Astrocyte (in vitro differentiated cells and primary cell): ENCODE results near the gene LYPD6B. TPM values are rescaled to one million over a fixed set of nuclear protein-coding genes. Genes with fewer than 3 reads are reported as not detected.

Source experiments
- DNase-seq: peaks from one replicate; pipeline ENCODE4 v3.0.0-alpha.2; 2010; ENCODE audit warnings: low read depth
- FAIRE-seq: peaks from 2 replicates; lab custom pipeline; 2011; peaks lifted over from hg19 to GRCh38; lab: Jason Lieb, UNC
- H2AFZ ChIP-seq: 2 replicates; pipeline ENCODE4 v1.6.0; 2012; ENCODE audit warnings: low read depth, low read length, inconsistent platforms
- H3K27ac ChIP-seq: 2 replicates; pipeline ENCODE4 v1.5.1; 2011; ENCODE audit warnings: low read depth, low read length, inconsistent platforms
- H3K27me3 ChIP-seq: 2 replicates; pipeline ENCODE4 v1.6.0; 2011; ENCODE audit warnings: low read length, inconsistent platforms; ENCODE audit not compliant: insufficient read depth
- H3K36me3 ChIP-seq: 2 replicates; pipeline ENCODE4 v1.5.1; 2011; ENCODE audit warnings: low read length, inconsistent platforms; ENCODE audit not compliant: insufficient read depth
- H3K4me1 ChIP-seq: 2 replicates; pipeline ENCODE4 v1.5.1; 2011; ENCODE audit warnings: low read length, inconsistent platforms; ENCODE audit not compliant: insufficient read depth
- H3K4me2 ChIP-seq: 2 replicates; pipeline ENCODE4 v1.6.0; 2012; ENCODE audit warnings: low read length, inconsistent platforms
- H3K4me3 ChIP-seq: 2 replicates; pipeline ENCODE4 v1.5.1; 2011; ENCODE audit warnings: low read depth, mild to moderate bottlenecking, low read length, inconsistent platforms; ENCODE audit not compliant: insufficient read depth
- H3K79me2 ChIP-seq: 2 replicates; pipeline ENCODE4 v1.6.0; 2012; ENCODE audit warnings: mild to moderate bottlenecking, low read length, inconsistent platforms; ENCODE audit not compliant: insufficient read depth
- H3K9ac ChIP-seq: 2 replicates; pipeline ENCODE4 v1.6.0; 2012; ENCODE audit warnings: mild to moderate bottlenecking, low read length, inconsistent platforms
- H3K9me3 ChIP-seq: 2 replicates; pipeline ENCODE4 v1.5.1; 2012; ENCODE audit warnings: low read depth, mild to moderate bottlenecking, low read length, inconsistent platforms; ENCODE audit not compliant: insufficient read depth
- H4K20me1 ChIP-seq: 2 replicates; pipeline ENCODE4 v1.6.0; 2012; ENCODE audit warnings: low read length, inconsistent platforms; ENCODE audit not compliant: insufficient read depth
- H3K27ac Mint-ChIP-seq: one replicate; pipeline ENCODE4 v1.8.0; 2021; ENCODE audit warnings: mild to moderate bottlenecking, mixed read lengths; ENCODE audit not compliant: unreplicated experiment
- H3K27me3 Mint-ChIP-seq: one replicate; pipeline ENCODE4 v1.8.0; 2021; ENCODE audit warnings: low read depth, mixed read lengths; ENCODE audit not compliant: unreplicated experiment
- H3K36me3 Mint-ChIP-seq: one replicate; pipeline ENCODE4 v1.8.0; 2021; ENCODE audit warnings: low read depth, mixed read lengths; ENCODE audit not compliant: unreplicated experiment
- H3K4me1 Mint-ChIP-seq: one replicate; pipeline ENCODE4 v1.8.0; 2021; ENCODE audit warnings: low read depth, mixed read lengths; ENCODE audit not compliant: unreplicated experiment
- H3K4me3 Mint-ChIP-seq: one replicate; pipeline ENCODE4 v1.8.0; 2021; ENCODE audit warnings: mild to moderate bottlenecking, moderate library complexity, mixed read lengths; ENCODE audit not compliant: unreplicated experiment
- H3K9me3 Mint-ChIP-seq: one replicate; pipeline ENCODE4 v1.8.0; 2021; ENCODE audit warnings: mild to moderate bottlenecking, mixed read lengths; ENCODE audit not compliant: unreplicated experiment
- EZH2 ChIP-seq: IDR thresholded peaks from 2 replicates; pipeline ENCODE4 v1.6.1; 2012; ENCODE audit warnings: mild to moderate bottlenecking, low read length, inconsistent platforms; ENCODE audit not compliant: insufficient read depth
- total RNA-seq: library from RNA; stranded (reverse); gene quantifications from 2 replicates; pipeline ENCODE4 v1.2.1, GENCODE V29; 2021
- TF ChIP-seq, protein P1 (sequence below): IDR thresholded peaks from 2 replicates; pipeline ENCODE4 v1.5.1; 2011; ENCODE audit warnings: low read depth, mild to moderate bottlenecking, inconsistent platforms, low read length, moderate library complexity; ENCODE audit not compliant: insufficient read depth

Gene LYPD6B
- total RNA-seq, 1 donor from 2014 or later: 1.2 TPM

DNA sequence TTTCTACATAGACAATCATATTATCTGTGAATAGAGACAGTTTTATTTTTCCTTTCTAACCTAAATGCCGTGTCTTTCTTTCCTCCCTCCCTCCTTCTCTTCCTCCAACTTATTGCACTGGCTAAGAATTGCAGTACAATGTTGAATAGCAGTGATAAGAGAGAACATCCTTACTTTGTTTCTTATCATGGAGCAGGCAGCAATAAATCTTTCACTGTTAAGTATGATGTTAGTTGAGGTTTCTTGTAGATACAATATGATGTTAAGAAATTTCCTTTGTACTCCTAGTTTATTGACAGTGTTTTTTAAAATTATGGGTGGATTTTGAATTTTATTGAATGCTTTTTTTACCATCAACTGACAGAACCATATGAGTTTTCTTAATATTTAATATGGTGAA lies 6.0 kb downstream of the LYPD6B start:
- no peaks in the 10 kb centered on the region for H3K4me1 Mint-ChIP-seq
- no peak overlapping the region for H3K27ac ChIP-seq

DNA sequence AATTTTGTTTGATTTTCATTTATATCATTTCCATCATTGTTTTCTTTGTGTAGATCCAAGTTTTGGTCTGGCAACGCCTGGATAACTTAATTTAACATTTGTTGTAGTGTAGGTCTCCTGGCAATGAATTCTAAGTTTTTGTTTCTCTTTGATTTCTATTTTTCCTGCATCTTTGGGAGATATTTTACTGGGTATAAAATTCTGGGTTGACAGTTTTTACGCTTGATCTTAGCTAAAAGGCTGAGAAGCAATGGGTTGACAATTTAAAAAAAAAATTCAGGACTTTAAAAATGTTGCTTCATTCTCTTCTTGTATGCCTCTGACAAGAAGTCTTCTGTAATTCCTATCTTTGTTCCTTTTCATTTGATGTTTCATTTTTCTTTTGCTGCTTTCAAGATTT lies 8.6 kb downstream of the LYPD6B start:
- H3K4me2 ChIP-seq: no peak overlapping the region
- TF ChIP-seq, protein P1, sequence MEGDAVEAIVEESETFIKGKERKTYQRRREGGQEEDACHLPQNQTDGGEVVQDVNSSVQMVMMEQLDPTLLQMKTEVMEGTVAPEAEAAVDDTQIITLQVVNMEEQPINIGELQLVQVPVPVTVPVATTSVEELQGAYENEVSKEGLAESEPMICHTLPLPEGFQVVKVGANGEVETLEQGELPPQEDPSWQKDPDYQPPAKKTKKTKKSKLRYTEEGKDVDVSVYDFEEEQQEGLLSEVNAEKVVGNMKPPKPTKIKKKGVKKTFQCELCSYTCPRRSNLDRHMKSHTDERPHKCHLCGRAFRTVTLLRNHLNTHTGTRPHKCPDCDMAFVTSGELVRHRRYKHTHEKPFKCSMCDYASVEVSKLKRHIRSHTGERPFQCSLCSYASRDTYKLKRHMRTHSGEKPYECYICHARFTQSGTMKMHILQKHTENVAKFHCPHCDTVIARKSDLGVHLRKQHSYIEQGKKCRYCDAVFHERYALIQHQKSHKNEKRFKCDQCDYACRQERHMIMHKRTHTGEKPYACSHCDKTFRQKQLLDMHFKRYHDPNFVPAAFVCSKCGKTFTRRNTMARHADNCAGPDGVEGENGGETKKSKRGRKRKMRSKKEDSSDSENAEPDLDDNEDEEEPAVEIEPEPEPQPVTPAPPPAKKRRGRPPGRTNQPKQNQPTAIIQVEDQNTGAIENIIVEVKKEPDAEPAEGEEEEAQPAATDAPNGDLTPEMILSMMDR: no peak
- TF ChIP-seq EZH2: no peak
- H3K27me3 ChIP-seq: no peaks in the 10 kb centered on the region
- H4K20me1 ChIP-seq: no peaks in the 10 kb centered on the region
- H3K9ac ChIP-seq: no peak overlapping the region
- H3K36me3 ChIP-seq: no peaks in the 10 kb centered on the region
- Mint-ChIP-seq H3K9me3 (peaks cover 3% of the 10 kb centered on the region), H3K4me1 (no peaks in the 10 kb centered on the region), H3K36me3 (peaks cover 2% of the 10 kb centered on the region), H3K4me3 (no peak overlapping the region), H3K27me3 (peaks cover 4% of the 10 kb centered on the region), H3K27ac (no peak overlapping the region)
- no peak overlapping the region for H3K4me3 ChIP-seq
- no peak overlapping the region for H2AFZ ChIP-seq
- FAIRE-seq (no peak), DNase-seq (no peak)
- no peaks in the 10 kb centered on the region for H3K9me3 ChIP-seq
- H3K4me1 ChIP-seq: no peaks in the 10 kb centered on the region
- H3K27ac ChIP-seq: no peak overlapping the region
- no peaks in the 10 kb centered on the region for H3K79me2 ChIP-seq

More for the DNA sequence above, 6.0 kb downstream of the LYPD6B start:
- Histone ChIP-seq H2AFZ (no peak overlapping the region), H3K36me3 (no peaks in the 10 kb centered on the region), H3K79me2 (no peaks in the 10 kb centered on the region), H3K4me2 (no peak overlapping the region), H3K27me3 (no peaks in the 10 kb centered on the region), H4K20me1 (no peaks in the 10 kb centered on the region), H3K4me3 (no peak overlapping the region), H3K9me3 (no peaks in the 10 kb centered on the region), H3K9ac (no peak overlapping the region), H3K4me1 (no peaks in the 10 kb centered on the region)
- Mint-ChIP-seq H3K36me3 (peaks cover 2% of the 10 kb centered on the region), H3K27ac (no peak overlapping the region), H3K9me3 (peaks cover 3% of the 10 kb centered on the region), H3K4me3 (no peak overlapping the region), H3K27me3 (peaks cover 12% of the 10 kb centered on the region)
- DNase-seq (no peak), FAIRE-seq (no peak)
- no peak for TF ChIP-seq EZH2
- TF ChIP-seq, protein P1: no peak

DNA sequence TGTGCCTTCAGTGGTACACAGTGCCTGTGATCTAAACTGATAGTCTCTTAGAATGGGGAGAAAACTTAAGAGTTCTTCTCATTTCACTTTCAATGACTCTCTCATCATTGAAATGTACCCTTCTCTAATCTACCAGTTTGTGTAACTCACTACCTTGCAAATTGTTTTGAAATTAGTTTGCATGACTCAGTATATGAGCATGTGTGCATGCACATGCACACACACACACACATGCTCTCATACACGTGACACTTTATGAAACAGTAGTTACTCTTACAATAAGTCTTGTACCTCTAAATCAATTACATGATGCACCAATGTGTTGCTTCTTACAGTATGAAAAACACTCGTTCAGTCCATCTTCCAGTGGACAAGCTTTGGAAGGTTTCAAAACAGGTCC lies 10.6 kb downstream of the LYPD6B start:
- H3K27me3 ChIP-seq: no peaks in the 10 kb centered on the region
- H3K27ac ChIP-seq: no peak overlapping the region
- Mint-ChIP-seq H3K36me3 (peaks cover 2% of the 10 kb centered on the region), H3K4me3 (no peak overlapping the region), H3K27me3 (peaks cover 4% of the 10 kb centered on the region), H3K4me1 (no peaks in the 10 kb centered on the region), H3K27ac (no peak overlapping the region), H3K9me3 (peaks cover 3% of the 10 kb centered on the region)
- no peak overlapping the region for H3K9ac ChIP-seq
- FAIRE-seq (no peak), DNase-seq (peak; percentile 21)
- no peaks in the 10 kb centered on the region for H3K4me1 ChIP-seq
- no peak overlapping the region for H3K4me2 ChIP-seq
- H4K20me1 ChIP-seq: no peaks in the 10 kb centered on the region
- no peak overlapping the region for H2AFZ ChIP-seq
- no peaks in the 10 kb centered on the region for H3K79me2 ChIP-seq
- no peaks in the 10 kb centered on the region for H3K36me3 ChIP-seq
- no peak for TF ChIP-seq EZH2
- TF ChIP-seq, protein P1: no peak
- H3K9me3 ChIP-seq: no peaks in the 10 kb centered on the region
- H3K4me3 ChIP-seq: no peak overlapping the region
